Neuronal stem cell (in vitro differentiated cells): Measurements from ENCODE around the gene NDC1. TPM values are rescaled to one million over a fixed set of nuclear protein-coding genes. Genes with fewer than 3 reads are reported as not detected.

ENCODE experiments used
- DNase-seq: peaks from one replicate; pipeline ENCODE4 v3.0.0-alpha.2; 2013; ENCODE audit warnings: low spot score
- H2AFZ ChIP-seq: one replicate; pipeline ENCODE4 v1.6.1; 2013; ENCODE audit warnings: mild to moderate bottlenecking, low read length, inconsistent platforms
- H2AK5ac ChIP-seq: 2 replicates; pipeline ENCODE4 v1.6.1; 2013; ENCODE audit warnings: low read depth, mild to moderate bottlenecking, inconsistent platforms, low read length, moderate library complexity, mixed read lengths
- H2BK120ac ChIP-seq: 2 replicates; pipeline ENCODE4 v1.6.1; 2013; ENCODE audit warnings: low read depth, mild to moderate bottlenecking, inconsistent platforms, low read length, moderate library complexity, mixed read lengths
- H2BK12ac ChIP-seq: one replicate; pipeline ENCODE4 v1.6.1; 2013; ENCODE audit warnings: low read length, inconsistent platforms
- H2BK15ac ChIP-seq: 2 replicates; pipeline ENCODE4 v1.6.1; 2013; ENCODE audit warnings: mild to moderate bottlenecking, low read length, inconsistent platforms, mixed read lengths
- H2BK5ac ChIP-seq: one replicate; pipeline ENCODE4 v1.6.1; 2013; ENCODE audit warnings: inconsistent platforms, mild to moderate bottlenecking, low read length, moderate library complexity
- H3K14ac ChIP-seq: one replicate; pipeline ENCODE4 v1.6.1; 2013; ENCODE audit warnings: low read length, inconsistent platforms
- H3K18ac ChIP-seq: 2 replicates; pipeline ENCODE4 v1.6.1; 2013; ENCODE audit warnings: low read length, inconsistent platforms
- H3K23ac ChIP-seq: 2 replicates; pipeline ENCODE4 v1.6.1; 2013; ENCODE audit warnings: low read depth, mild to moderate bottlenecking, mixed read lengths, low read length, inconsistent platforms; ENCODE audit not compliant: poor library complexity
- H3K27ac ChIP-seq: replicated peaks from 3 replicates; pipeline ENCODE4 v1.5.1; 2013; ENCODE audit warnings: low read length, inconsistent platforms
- H3K27me3 ChIP-seq, 3 experiments: 2 replicates each; pipeline ENCODE4 v1.6.1; 2013; ENCODE audit warnings: low read length in 3 of 3, mild to moderate bottlenecking in 2 of 3, inconsistent platforms in 1 of 3, low read depth in 1 of 3, mixed read lengths in 1 of 3, moderate library complexity in 1 of 3; ENCODE audit not compliant: control insufficient read depth in 3 of 3, insufficient read depth in 3 of 3
- H3K36me3 ChIP-seq, 2 donors: replicated peaks in 1 of 2; 2 replicates each; pipeline ENCODE4 v1.6.1; 2013; ENCODE audit warnings: low read length in 2 of 2; ENCODE audit not compliant: control insufficient read depth in 2 of 2, insufficient read depth in 2 of 2
- H3K4ac ChIP-seq: 2 replicates; pipeline ENCODE4 v1.6.1; 2013; ENCODE audit warnings: inconsistent platforms, mild to moderate bottlenecking, low read length, moderate library complexity
- H3K4me1 ChIP-seq, 2 donors: 1 replicate in 1 of 2; 2 replicates in 1 of 2; pipeline ENCODE4 v1.6.1; 2013; ENCODE audit warnings: low read length in 2 of 2, low read depth in 1 of 2; ENCODE audit not compliant: control insufficient read depth in 2 of 2, insufficient read depth in 1 of 2
- H3K4me2 ChIP-seq: one replicate; pipeline ENCODE4 v1.6.1; 2013; ENCODE audit warnings: mild to moderate bottlenecking, low read length, inconsistent platforms; ENCODE audit not compliant: insufficient read depth, poor library complexity, severe bottlenecking
- H3K4me3 ChIP-seq, 2 donors: 2 replicates each; pipeline ENCODE4 v1.5.1; 2013; ENCODE audit warnings: low read length in 2 of 2, mild to moderate bottlenecking in 2 of 2, inconsistent platforms in 1 of 2, moderate library complexity in 1 of 2
- H3K79me1 ChIP-seq: one replicate; pipeline ENCODE4 v1.6.1; 2013; ENCODE audit warnings: low read depth, mild to moderate bottlenecking, inconsistent platforms, low read length, moderate library complexity
- H3K9ac ChIP-seq: one replicate; pipeline ENCODE4 v1.6.1; 2013; ENCODE audit warnings: mild to moderate bottlenecking, low read depth, low read length, inconsistent platforms; ENCODE audit not compliant: poor library complexity
- H3K9me3 ChIP-seq, 2 donors: replicated peaks in 1 of 2; 2 replicates each; pipeline versions ENCODE3 to v1.6.1; 2013; ENCODE audit warnings: low read length in 2 of 2, mild to moderate bottlenecking in 2 of 2, inconsistent platforms in 1 of 2, low read depth in 1 of 2, mixed read lengths in 1 of 2, moderate library complexity in 1 of 2; ENCODE audit not compliant: control insufficient read depth in 2 of 2, insufficient read depth in 1 of 2
- H4K8ac ChIP-seq: one replicate; pipeline ENCODE4 v1.6.1; 2013; ENCODE audit warnings: low read depth, mild to moderate bottlenecking, inconsistent platforms, low read length, moderate library complexity
- H4K91ac ChIP-seq: one replicate; pipeline ENCODE4 v1.6.1; 2013; ENCODE audit warnings: low read length, low read depth, mild to moderate bottlenecking, inconsistent platforms; ENCODE audit not compliant: poor library complexity
- WGBS, 2 donors: extraction: QIAGEN DNeasy Blood & Tissue Kit; methylation state at CpG; one replicate each; pipeline ENCODE4 v1.1.7; 2013; ENCODE audit warnings: missing lambda C conversion rate in 2 of 2, mixed read lengths in 1 of 2; ENCODE audit not compliant: insufficient read length in 2 of 2, insufficient replicate concordance in 1 of 2; ENCODE audit errors: extremely low coverage in 2 of 2; 5-methylcytosine and 5-hydroxymethylcytosine counted together
- small RNA-seq: library from polyadenylated mRNA; stranded (forward); fragments of <200 nt; extraction: miRNeasy Mini kit (QIAGEN cat#:217004); gene quantifications from one replicate; pipeline ENCODE3, GENCODE V24; 2013; ENCODE audit not compliant: insufficient read depth

The NDC1 gene

DNA sequence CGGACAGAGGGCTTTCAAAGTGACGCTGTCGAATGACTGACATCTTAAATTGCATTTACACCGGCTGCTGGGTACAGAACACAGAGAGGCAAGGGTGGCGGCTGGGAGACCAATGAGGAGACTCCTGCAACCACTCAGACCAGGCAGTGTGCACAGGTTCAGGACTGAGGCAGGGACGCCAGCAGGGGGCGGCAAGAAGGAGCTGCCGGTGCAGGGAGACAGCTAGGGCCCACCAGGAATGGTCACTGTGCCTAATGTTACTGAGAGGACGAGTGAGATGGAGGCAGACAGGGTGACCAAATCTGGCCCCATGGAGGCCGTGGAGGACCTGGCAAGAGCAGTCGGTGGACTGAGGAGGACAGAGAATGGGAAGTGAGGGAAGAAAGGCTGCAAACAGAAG lies 122.6 kb downstream of the NDC1 start:
- H2AFZ ChIP-seq, result no peak overlapping the region
- H3K79me1 ChIP-seq, result no peaks in the 10 kb centered on the region
- no peak overlapping the region for H2AK5ac ChIP-seq
- H2BK12ac ChIP-seq, result no peak overlapping the region
- no peak for DNase-seq
- H3K9ac ChIP-seq, result no peak overlapping the region
- no CpG with 5 or more reads among the region's 11 CpGs for WGBS, 2 donors
- peaks cover 0 to 5% of the 10 kb centered on the region in 2 donors for H3K4me1 ChIP-seq
- peak overlapping the region; percentile 5 for H3K18ac ChIP-seq
- peak overlapping the region; percentile 51 for H2BK15ac ChIP-seq
- H3K4me3 ChIP-seq, result peak overlapping the region in 1 of 2 donors; percentile 31
- H3K36me3 ChIP-seq, result no peaks in the 10 kb centered on the region
- peak overlapping the region; percentile 56 for H3K23ac ChIP-seq
- no peak overlapping the region for H4K91ac ChIP-seq
- no peak overlapping the region for H2BK5ac ChIP-seq
- H3K27ac ChIP-seq, result no peak overlapping the region
- peaks cover 0 to 1% of the 10 kb centered on the region in 2 donors for H3K9me3 ChIP-seq
- H2BK120ac ChIP-seq, result no peak overlapping the region
- no peak overlapping the region for H4K8ac ChIP-seq
- no peak overlapping the region for H3K14ac ChIP-seq
- H3K27me3 ChIP-seq, result peaks cover 0 to 29% (median 0%) of the 10 kb centered on the region in 3 experiments
- no peak overlapping the region for H3K4ac ChIP-seq
- H3K4me2 ChIP-seq, result no peak overlapping the region

Small RNA genes lying within 50 kb of the gene (small RNA-seq; reads per million reads assigned to genes)
- gene AL049745.1 (not detected), gene RF00418 (not detected)
